Ramos (cell line): ENCODE results near the gene DMAC2.
"Not testable (repeated sequence)": the region's sequence is repeated elsewhere in the genome, so short reads cannot be mapped to it uniquely, and the experiment has no call there.

Experiments used
- in situ Hi-C: fragments of 300-500 bp; cut with MboI; formaldehyde crosslinking; loops from one replicate; pipeline ENCODE4 v1.14.3; 2022; ENCODE audit warnings: low sequenced_read_pairs; ENCODE audit not compliant: unreplicated experiment

The DMAC2 gene

GRCh38 chr19:41424335-41425173, 15.2 kb downstream of the DMAC2 start:
- in situ Hi-C loops = no loop called here

- in situ Hi-C loops = no loop called here
These were observed 16.8 kb downstream of the DMAC2 start for GRCh38 chr19:41422955-41423354.

GRCh38 chr19:41422456-41422855, 17.3 kb downstream of the DMAC2 start:
- in situ Hi-C loops = no loop called here

- in situ Hi-C loops = no loop called here
These were observed 17.7 kb downstream of the DMAC2 start for GRCh38 chr19:41421973-41422372.

GRCh38 chr19:41421314-41421713, 18.4 kb downstream of the DMAC2 start:
- in situ Hi-C loops = no loop called here

GRCh38 chr19:41420101-41420880, 19.4 kb downstream of the DMAC2 start:
- in situ Hi-C loops = no loop called here

GRCh38 chr19:41416194-41416674, 23.5 kb downstream of the DMAC2 start:
- in situ Hi-C loops = no loop called here

- in situ Hi-C loops = no loop called here
These were observed 24.5 kb downstream of the DMAC2 start for GRCh38 chr19:41415154-41415571.

GRCh38 chr19:41414461-41414860, 25.3 kb downstream of the DMAC2 start:
- in situ Hi-C loops = no loop called here

- in situ Hi-C loops = no loop called here
These were observed 25.8 kb downstream of the DMAC2 start for GRCh38 chr19:41413947-41414346.

GRCh38 chr19:41412953-41413352, 26.8 kb downstream of the DMAC2 start:
- in situ Hi-C loops = no loop called here

- in situ Hi-C loops = no loop called here
These were observed 27.8 kb downstream of the DMAC2 start for GRCh38 chr19:41411968-41412265.

- in situ Hi-C loops = no loop called here
These were observed 28.4 kb downstream of the DMAC2 start for GRCh38 chr19:41411100-41411967.

GRCh38 chr19:41410336-41411054, 29.2 kb downstream of the DMAC2 start:
- in situ Hi-C loops = no loop called here

- in situ Hi-C loops = no loop called here
These were observed 30.4 kb downstream of the DMAC2 start for GRCh38 chr19:41409288-41409687.

- in situ Hi-C loops = not testable (repeated sequence)
These were observed 30.9 kb downstream of the DMAC2 start for GRCh38 chr19:41408846-41409245.

- in situ Hi-C loops = no loop called here
These were observed 31.5 kb downstream of the DMAC2 start for GRCh38 chr19:41408256-41408655.

- in situ Hi-C loops = no loop called here
These were observed 32.4 kb downstream of the DMAC2 start for GRCh38 chr19:41407271-41407670.

- in situ Hi-C loops = no loop called here
These were observed 33.9 kb downstream of the DMAC2 start for GRCh38 chr19:41405776-41406175.
